Posterior vena cava (tissue), 2 donors: ENCODE results near the gene TCEAL4. TPM values are rescaled to one million over a fixed set of nuclear protein-coding genes. Genes with fewer than 3 reads are reported as not detected.

Experiments
- DNase-seq: peaks from one replicate; pipeline ENCODE4 v3.0.0-alpha.2; 2020; ENCODE audit warnings: low spot score
- intact Hi-C, 2 donors: fragments of 100-400 bp; cut with DNase I; formaldehyde crosslinking; loops; one replicate each; pipeline versions ENCODE4 v1.14.1 to v1.14.2; 2022 to 2023
- long read RNA-seq, 2 donors: library from polyadenylated mRNA; unstranded; transcript quantifications; one replicate each; pipeline ENCODE4 v2.0.0, GENCODE V29; 2020 to 2021
- total RNA-seq, 2 donors: library from RNA; stranded (reverse); fragmentation: NEBNext Ultra II Directional; extraction: Animal tissue kit (Norgen Biotek cat#: 25700); gene quantifications; one replicate each; pipeline ENCODE4 v1.2.1, GENCODE V29; 2021
- donor health status: DM: yes; HTN: yes; CAD: no.
- donor health status: DM: yes; HTN: yes; CAD: no.

The TCEAL4 gene
- total RNA-seq, result 100 to 1,000 TPM; 197 to 336 TPM
- long read RNA-seq, donor 1, transcript TCEAL4-206 (3 exons, 1,135 nt), result minor isoform, 8 of 133 reads
- long read RNA-seq, donor 1, transcript TCEAL4-212 (3 exons, 1,008 nt), result minor isoform, 7 of 133 reads
- long read RNA-seq, donor 1, transcript TCEAL4-208 (3 exons, 1,273 nt), result major isoform, 90 of 133 reads
- long read RNA-seq, donor 1, partial matches to known transcripts, result 16 of 133 reads
- long read RNA-seq, donor 1, other reads (novel, unspliced or antisense), result 3 of 133 reads
- long read RNA-seq, donor 2, transcript TCEAL4-212 (3 exons, 1,008 nt), result minor isoform, 20 of 184 reads
- long read RNA-seq, donor 2, transcript TCEAL4-208 (3 exons, 1,273 nt), result major isoform, 124 of 184 reads
- long read RNA-seq, donor 2, transcript TCEAL4-206 (3 exons, 1,135 nt), result minor isoform, 14 of 184 reads
- long read RNA-seq, donor 2, partial matches to known transcripts, result 0 of 184 reads
- long read RNA-seq, donor 2, other reads (novel, unspliced or antisense), result 20 of 184 reads

- intact Hi-C loops, result no loop called here
- DNase-seq, result peak; percentile 86
These were observed at the start of gene TCEAL4 for GRCh38 chrX:103585411-103586313. Gene TCEAL4 (plus strand): TSS chrX:103585515. CDS start chrX:103586676, 1,161 bp downstream.

- no peak for DNase-seq
- intact Hi-C loops, result loop anchor here (5.0 to 10.0 kb wide), 3 partner anchors 69 to 619 kb away; partner anchors contain the start of genes MORF4L2 (in 1 of the 2), SLC25A53 (in 1 of the 2) and TCEAL3 (in 1 of the 2)
These were observed 49.2 kb upstream of the TCEAL4 start for GRCh38 chrX:103536071-103536470.

GRCh38 chrX:103536732-103537131 lies 48.6 kb upstream of the TCEAL4 start:
- intact Hi-C loops, result loop anchor here (5.0 to 10.0 kb wide), 3 partner anchors 68 to 618 kb away; partner anchors contain the start of genes MORF4L2 (in 1 of the 2), SLC25A53 (in 1 of the 2) and TCEAL3 (in 1 of the 2)
- no peak for DNase-seq

- DNase-seq, result no peak
These were observed 47.4 kb upstream of the TCEAL4 start for GRCh38 chrX:103537871-103538387.

GRCh38 chrX:103538728-103539127 lies 46.6 kb upstream of the TCEAL4 start:
- intact Hi-C loops, result loop anchor here (5.0 to 10.0 kb wide), 3 partner anchors 66 to 616 kb away; partner anchors contain the start of genes MORF4L2 (in 1 of the 2), SLC25A53 (in 1 of the 2) and TCEAL3 (in 1 of the 2)
- DNase-seq, result no peak

More at GRCh38 chrX:103537871-103538387, 47.4 kb upstream of the TCEAL4 start:
- intact Hi-C loops, result loop anchor here (5.0 to 10.0 kb wide), 3 partner anchors 67 to 617 kb away; partner anchors contain the start of genes MORF4L2 (in 1 of the 2), SLC25A53 (in 1 of the 2) and TCEAL3 (in 1 of the 2)

- no peak for DNase-seq
- intact Hi-C loops, result loop anchor here (5.0 to 10.0 kb wide), 3 partner anchors 65 to 615 kb away; partner anchors contain the start of genes MORF4L2 (in 1 of the 2), SLC25A53 (in 1 of the 2) and TCEAL3 (in 1 of the 2)
These were observed 45.6 kb upstream of the TCEAL4 start for GRCh38 chrX:103539695-103540094.

- DNase-seq, result no peak
- intact Hi-C loops, result no loop called here
These were observed 45.2 kb upstream of the TCEAL4 start for GRCh38 chrX:103540145-103540544.

- intact Hi-C loops, result no loop called here
- DNase-seq, result no peak
These were observed 35.4 kb upstream of the TCEAL4 start for GRCh38 chrX:103549916-103550315.

GRCh38 chrX:103550415-103551051 lies 34.8 kb upstream of the TCEAL4 start:
- intact Hi-C loops, result no loop called here
- DNase-seq, result no peak

- intact Hi-C loops, result no loop called here
- DNase-seq, result no peak
These were observed 33.1 kb upstream of the TCEAL4 start for GRCh38 chrX:103552236-103552635.

GRCh38 chrX:103554687-103555424 lies 30.5 kb upstream of the TCEAL4 start:
- peak; percentile 78 for DNase-seq
- intact Hi-C loops, result no loop called here

- DNase-seq, result no peak
- intact Hi-C loops, result no loop called here
These were observed 28.2 kb upstream of the TCEAL4 start for GRCh38 chrX:103556963-103557612.

- intact Hi-C loops, result no loop called here
- no peak for DNase-seq
These were observed 25.1 kb upstream of the TCEAL4 start for GRCh38 chrX:103560256-103560655.

GRCh38 chrX:103562801-103563200 lies 22.5 kb upstream of the TCEAL4 start:
- intact Hi-C loops, result no loop called here
- DNase-seq, result no peak

- intact Hi-C loops, result no loop called here
- DNase-seq, result no peak
These were observed 20.1 kb upstream of the TCEAL4 start for GRCh38 chrX:103565197-103565596.

- intact Hi-C loops, result no loop called here
- DNase-seq, result no peak
These were observed 19.6 kb upstream of the TCEAL4 start for GRCh38 chrX:103565752-103566151.

GRCh38 chrX:103571121-103571520 lies 14.2 kb upstream of the TCEAL4 start:
- intact Hi-C loops, result no loop called here
- no peak for DNase-seq
